ENCODE data around the gene KLHL1. TPM values are rescaled to one million over a fixed set of nuclear protein-coding genes. Genes with fewer than 3 reads are reported as not detected.

Gene KLHL1
- total RNA-seq, 1 donor from 2014 or later: 0.14 TPM

GRCh38 chr13:69776937-69777336 lies 331.3 kb downstream of the KLHL1 start:
- Mint-ChIP-seq H3K4me3 (no peak overlapping the region), H3K27ac (no peak overlapping the region), H3K36me3 (no peaks in the 10 kb centered on the region), H3K4me1 (ENCODE audit: unreplicated experiment) (no peaks in the 10 kb centered on the region), H3K27me3 (no peaks in the 10 kb centered on the region), H3K9me3 (peaks cover 1% of the 10 kb centered on the region)
- no peak for TF ChIP-seq CTCF (conservative IDR thresholded peaks at IDR 0.05)
- no peak for DNase-seq (ENCODE audit: extremely low spot score, unreplicated experiment)

- Mint-ChIP-seq H3K36me3 (no peaks in the 10 kb centered on the region), H3K27ac (no peak overlapping the region), H3K27me3 (no peaks in the 10 kb centered on the region), H3K4me1 (ENCODE audit: unreplicated experiment) (no peaks in the 10 kb centered on the region), H3K4me3 (no peak overlapping the region), H3K9me3 (no peaks in the 10 kb centered on the region)
- no peak for DNase-seq (ENCODE audit: extremely low spot score, unreplicated experiment)
- no peak for TF ChIP-seq CTCF (conservative IDR thresholded peaks at IDR 0.05)
Observed at GRCh38 chr13:69769608-69770007, 338.6 kb downstream of the KLHL1 start.

- H3K4me3 Mint-ChIP-seq: no peak overlapping the region
- H3K9me3 Mint-ChIP-seq: no peaks in the 10 kb centered on the region
- no peak for DNase-seq (ENCODE audit: extremely low spot score, unreplicated experiment)
- H3K4me1 Mint-ChIP-seq (ENCODE audit: unreplicated experiment): no peaks in the 10 kb centered on the region
- TF ChIP-seq CTCF (conservative IDR thresholded peaks at IDR 0.05): no peak
- H3K27me3 Mint-ChIP-seq: no peaks in the 10 kb centered on the region
- H3K27ac Mint-ChIP-seq: no peak overlapping the region
- no peaks in the 10 kb centered on the region for H3K36me3 Mint-ChIP-seq
Observed at GRCh38 chr13:69761581-69761980, 346.7 kb downstream of the KLHL1 start.

GRCh38 chr13:69755101-69755500 lies 353.2 kb downstream of the KLHL1 start:
- DNase-seq (ENCODE audit: extremely low spot score, unreplicated experiment): no peak
- Mint-ChIP-seq H3K9me3 (no peaks in the 10 kb centered on the region), H3K4me3 (no peak overlapping the region), H3K4me1 (ENCODE audit: unreplicated experiment) (no peaks in the 10 kb centered on the region), H3K27me3 (no peaks in the 10 kb centered on the region), H3K36me3 (no peaks in the 10 kb centered on the region), H3K27ac (no peak overlapping the region)
- no peak for TF ChIP-seq CTCF (conservative IDR thresholded peaks at IDR 0.05)

- TF ChIP-seq CTCF (conservative IDR thresholded peaks at IDR 0.05): no peak
- Mint-ChIP-seq H3K4me3 (no peak overlapping the region), H3K27ac (no peak overlapping the region), H3K4me1 (ENCODE audit: unreplicated experiment) (no peaks in the 10 kb centered on the region), H3K27me3 (no peaks in the 10 kb centered on the region), H3K9me3 (no peaks in the 10 kb centered on the region), H3K36me3 (no peaks in the 10 kb centered on the region)
- DNase-seq (ENCODE audit: extremely low spot score, unreplicated experiment): no peak
Observed at GRCh38 chr13:69751259-69751658, 357.0 kb downstream of the KLHL1 start.

All from type B pancreatic cell (in vitro differentiated cells).